Activated T-helper 17 cell treated with anti-CD3 and anti-CD28 coated beads, Interleukin-2, amount 50 U/mL, for 72 hours (primary cell): ENCODE measurements around the gene CFAP46. TPM values are rescaled to one million over a fixed set of nuclear protein-coding genes. Genes with fewer than 3 reads are reported as not detected.
"Not testable (repeated sequence)": the region's sequence is repeated elsewhere in the genome, so short reads cannot be mapped to it uniquely, and the experiment has no call there.

ENCODE experiments used
- ATAC-seq: fragments of 150-1000 bp; cut with Tn5 transposase; replicated peaks from 2 replicates; pipeline ENCODE4 v1.10.0; 2021; ENCODE audit warnings: mild to moderate bottlenecking, moderate library complexity
- H3K27ac Mint-ChIP-seq: one replicate; pipeline ENCODE4 v1.8.0; 2022; ENCODE audit warnings: mixed read lengths
- H3K27me3 Mint-ChIP-seq: one replicate; pipeline ENCODE4 v1.8.0; 2022; ENCODE audit warnings: mixed read lengths
- H3K36me3 Mint-ChIP-seq: one replicate; pipeline ENCODE4 v1.8.0; 2022; ENCODE audit warnings: low read depth, mild to moderate bottlenecking, mixed read lengths
- H3K4me1 Mint-ChIP-seq: one replicate; pipeline ENCODE4 v1.8.0; 2022; ENCODE audit warnings: mixed read lengths
- H3K4me3 Mint-ChIP-seq: one replicate; pipeline ENCODE4 v1.8.0; 2022; ENCODE audit warnings: mild to moderate bottlenecking, mixed read lengths
- H3K9me3 Mint-ChIP-seq: one replicate; pipeline ENCODE4 v1.8.0; 2022; ENCODE audit warnings: mixed read lengths
- total RNA-seq, 2 donors: library from RNA; stranded (reverse); gene quantifications; one replicate each; pipeline ENCODE4 v1.2.3, GENCODE V29; 2022

Gene CFAP46
- total RNA-seq, 2 donors from 2014 or later, result not detected

DNA sequence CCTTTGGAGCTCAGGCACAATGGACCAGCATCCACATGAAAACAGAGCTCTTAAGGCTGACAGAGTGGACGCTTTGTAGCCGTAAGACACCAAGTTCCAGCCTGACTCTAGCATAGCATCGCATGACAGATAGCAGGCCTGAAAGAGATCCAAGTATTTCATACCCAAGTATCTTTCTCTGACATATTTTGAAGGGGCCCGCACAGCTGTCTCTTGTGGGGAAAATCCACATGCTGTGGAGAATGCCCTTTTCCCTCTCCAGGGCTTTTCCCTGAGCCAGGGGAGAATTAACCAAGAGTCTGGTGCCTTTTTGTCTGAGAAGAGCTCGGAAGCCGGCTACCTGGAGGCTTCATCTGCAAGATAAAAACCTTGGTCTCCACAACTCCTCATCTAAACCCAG lies 51.0 kb downstream of the CFAP46 start:
- Mint-ChIP-seq H3K36me3 (no peaks in the 10 kb centered on the region), H3K27ac (no peak overlapping the region), H3K9me3 (no peaks in the 10 kb centered on the region), H3K27me3 (peaks cover 32% of the 10 kb centered on the region), H3K4me1 (no peaks in the 10 kb centered on the region), H3K4me3 (no peak overlapping the region)
- ATAC-seq, result no peak

DNA sequence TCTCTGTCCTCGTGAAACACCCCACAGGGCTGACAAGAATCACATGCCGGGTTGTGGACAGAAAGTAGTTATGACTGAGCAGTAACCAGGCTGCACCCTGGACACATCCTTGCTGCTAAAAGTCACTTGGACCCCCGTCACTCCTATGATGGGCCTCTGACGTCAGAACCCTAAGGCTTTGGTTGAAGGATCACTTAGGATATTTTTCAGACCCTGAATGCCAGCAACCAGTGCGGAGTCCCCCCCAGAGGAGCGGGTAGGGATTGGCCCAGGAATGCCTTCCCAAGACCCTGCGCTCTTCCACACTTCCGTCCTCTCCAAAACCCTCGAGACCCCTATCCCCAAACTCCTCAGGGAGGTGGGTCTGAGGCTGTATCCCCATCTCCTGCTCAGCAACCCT lies 52.1 kb downstream of the CFAP46 start:
- Mint-ChIP-seq H3K27me3 (peaks cover 32% of the 10 kb centered on the region), H3K27ac (no peak overlapping the region), H3K36me3 (no peaks in the 10 kb centered on the region), H3K4me1 (no peaks in the 10 kb centered on the region), H3K4me3 (no peak overlapping the region), H3K9me3 (no peaks in the 10 kb centered on the region)
- no peak for ATAC-seq

DNA sequence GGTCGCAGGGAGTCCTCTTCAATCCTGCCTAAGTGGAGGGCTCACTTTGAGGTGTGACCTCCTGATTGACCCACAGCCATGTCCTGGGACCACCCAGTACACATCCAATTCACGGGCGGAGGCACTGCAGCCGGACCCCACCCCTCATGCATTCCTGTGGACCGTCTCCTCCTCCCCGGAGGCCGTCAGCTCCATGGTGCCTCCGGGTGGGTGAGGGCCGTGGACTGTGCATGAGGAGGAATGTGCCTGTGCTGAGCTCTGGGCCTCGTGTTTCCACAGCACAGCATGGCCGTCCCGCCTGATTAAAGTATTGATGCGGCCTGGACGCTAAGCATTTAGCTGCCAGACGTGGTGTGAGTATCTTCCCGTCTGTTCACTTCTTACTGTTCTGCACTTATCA lies 52.8 kb downstream of the CFAP46 start:
- H3K4me3 Mint-ChIP-seq, result no peak overlapping the region
- H3K27me3 Mint-ChIP-seq, result peaks cover 28% of the 10 kb centered on the region
- no peaks in the 10 kb centered on the region for H3K9me3 Mint-ChIP-seq
- no peaks in the 10 kb centered on the region for H3K36me3 Mint-ChIP-seq
- H3K4me1 Mint-ChIP-seq, result no peaks in the 10 kb centered on the region
- no peak for ATAC-seq
- H3K27ac Mint-ChIP-seq, result no peak overlapping the region

DNA sequence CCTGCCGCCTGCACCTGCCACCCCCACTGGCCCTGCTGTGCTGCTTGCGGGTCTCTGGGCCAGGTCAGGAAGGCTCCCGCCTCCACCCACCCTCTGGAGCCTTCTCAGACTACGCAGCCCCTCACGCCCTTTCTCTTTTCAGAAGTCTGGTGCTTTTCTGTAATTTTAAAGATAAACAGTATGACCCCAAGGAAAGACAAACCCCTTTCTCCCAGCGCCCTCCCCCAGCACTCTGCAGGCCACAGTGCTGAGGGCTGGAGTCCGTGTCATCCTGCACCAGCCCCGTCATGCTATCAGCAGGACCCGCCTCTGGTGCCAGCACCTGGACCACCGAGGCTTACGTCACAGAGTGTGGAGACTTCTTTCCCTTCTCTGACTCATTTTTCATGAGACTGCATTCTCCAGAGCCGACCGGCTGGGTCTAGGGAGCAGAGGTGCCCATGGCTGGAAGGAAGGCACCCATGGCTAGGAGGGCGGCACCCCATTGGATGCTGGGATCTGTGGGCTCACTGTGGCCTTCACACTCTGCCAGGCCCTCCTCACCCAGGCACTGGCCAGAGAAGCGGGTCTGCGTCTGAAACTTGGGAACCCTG lies 53.4 kb downstream of the CFAP46 start:
- Mint-ChIP-seq H3K9me3 (no peaks in the 10 kb centered on the region), H3K4me3 (no peak overlapping the region), H3K4me1 (no peaks in the 10 kb centered on the region), H3K36me3 (no peaks in the 10 kb centered on the region), H3K27me3 (peaks cover 23% of the 10 kb centered on the region), H3K27ac (no peak overlapping the region)
- ATAC-seq, result no peak

DNA sequence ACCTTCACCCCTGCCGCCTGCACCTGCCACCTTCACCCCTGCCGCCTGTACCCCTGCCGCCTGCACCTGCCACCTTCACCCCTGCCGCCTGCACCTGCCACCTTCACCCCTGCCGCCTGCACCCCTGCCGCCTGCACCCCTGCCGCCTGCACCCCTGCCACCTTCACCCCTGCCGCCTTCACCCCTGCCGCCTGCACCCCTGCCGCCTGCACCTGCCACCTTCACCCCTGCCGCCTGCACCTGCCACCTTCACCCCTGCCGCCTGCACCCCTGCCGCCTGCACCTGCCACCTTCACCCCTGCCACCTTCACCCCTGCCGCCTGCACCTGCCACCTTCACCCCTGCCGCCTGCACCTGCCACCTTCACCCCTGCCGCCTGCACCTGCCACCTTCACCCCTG lies 53.9 kb downstream of the CFAP46 start:
- H3K27me3 Mint-ChIP-seq, result peaks cover 18% of the 10 kb centered on the region
- not testable (repeated sequence) for H3K4me3 Mint-ChIP-seq, H3K36me3 Mint-ChIP-seq, H3K27ac Mint-ChIP-seq, ATAC-seq, H3K4me1 Mint-ChIP-seq, H3K9me3 Mint-ChIP-seq

DNA sequence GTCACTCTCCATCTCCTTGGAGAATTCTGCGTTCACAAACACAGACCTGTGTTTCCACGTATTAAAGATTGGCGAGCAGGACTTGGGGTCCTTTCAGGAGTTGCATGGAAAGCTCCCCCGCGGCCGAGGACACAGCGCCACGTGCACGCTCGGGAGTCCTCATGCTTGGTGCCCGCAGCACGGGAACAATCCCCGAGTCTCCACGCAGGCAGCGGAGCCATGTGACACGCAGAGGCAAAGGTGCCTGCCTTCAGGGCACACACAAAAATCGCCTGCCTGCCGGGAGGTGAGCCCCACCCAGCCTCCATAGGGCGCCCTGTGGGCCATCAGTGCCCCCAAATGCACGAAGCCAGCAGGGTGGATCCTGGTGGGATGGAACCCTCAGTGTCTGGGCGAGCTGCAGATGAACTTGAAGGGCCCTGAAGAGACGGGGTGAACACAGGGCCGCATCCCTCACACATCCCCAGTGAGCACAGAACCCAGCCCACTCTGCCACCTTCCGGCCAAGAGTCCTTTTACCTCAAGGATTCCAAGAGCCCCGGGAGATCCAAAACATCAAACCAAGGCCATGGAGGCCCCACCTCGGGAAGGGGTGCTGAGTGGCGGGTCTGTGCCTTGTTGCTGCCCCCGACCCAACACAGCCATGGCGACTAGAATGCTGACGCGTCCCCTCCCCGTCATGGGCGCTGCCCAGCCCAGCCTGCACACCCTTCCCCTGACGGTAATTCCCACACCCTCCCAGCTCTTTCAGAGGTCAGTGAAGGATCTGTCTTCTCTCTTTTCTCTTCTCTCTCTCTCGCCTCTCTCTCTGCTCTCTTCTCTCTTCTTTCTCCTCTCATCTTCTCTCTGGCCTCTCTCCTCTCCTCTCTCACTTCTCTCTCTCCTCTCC lies 55.9 kb downstream of the CFAP46 start:
- Mint-ChIP-seq H3K27me3 (peaks cover 3% of the 10 kb centered on the region), H3K4me1 (no peaks in the 10 kb centered on the region), H3K27ac (no peak overlapping the region), H3K4me3 (no peak overlapping the region), H3K9me3 (no peaks in the 10 kb centered on the region), H3K36me3 (no peaks in the 10 kb centered on the region)
- no peak for ATAC-seq

DNA sequence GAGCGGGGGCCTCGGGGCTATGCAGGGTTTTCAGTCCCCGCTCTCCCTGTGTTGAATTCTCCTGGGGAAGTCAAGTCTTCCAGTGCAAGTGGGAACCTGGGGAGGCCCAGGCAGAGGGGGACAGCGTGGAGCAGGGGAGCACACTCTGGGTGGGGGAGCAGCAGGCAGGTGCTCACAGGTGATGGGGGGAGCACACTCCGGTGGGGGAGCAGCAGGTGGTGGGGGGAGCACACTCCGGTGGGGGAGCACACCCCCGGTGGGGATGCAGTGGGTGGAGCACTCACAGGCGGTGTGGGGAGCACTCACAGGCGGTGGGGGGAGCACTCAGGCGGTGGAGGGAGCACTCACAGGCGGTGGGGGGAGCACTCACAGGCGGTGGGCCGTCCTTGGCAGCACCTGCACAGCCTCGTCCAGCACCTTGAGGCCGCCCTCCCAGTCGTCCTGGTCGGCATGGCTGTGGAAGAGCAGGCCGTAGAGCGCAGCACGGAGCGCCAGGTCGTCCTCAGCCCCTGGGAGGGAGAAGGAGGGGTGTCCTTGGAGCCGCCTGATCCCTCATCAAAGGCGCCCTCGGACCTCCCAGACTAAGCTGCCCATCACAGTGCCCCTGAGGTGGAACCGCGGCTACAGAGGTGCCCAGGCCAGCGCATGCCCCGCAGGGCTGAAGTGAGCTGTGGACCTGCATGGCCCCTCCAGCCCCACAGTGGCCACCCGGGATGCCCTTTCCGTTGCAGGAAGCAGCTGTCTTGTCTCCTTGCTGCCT lies 56.7 kb downstream of the CFAP46 start:
- Mint-ChIP-seq H3K27me3 (peaks cover 3% of the 10 kb centered on the region), H3K36me3 (no peaks in the 10 kb centered on the region), H3K27ac (no peak overlapping the region), H3K4me3 (no peak overlapping the region), H3K4me1 (no peaks in the 10 kb centered on the region), H3K9me3 (no peaks in the 10 kb centered on the region)
- no peak for ATAC-seq

DNA sequence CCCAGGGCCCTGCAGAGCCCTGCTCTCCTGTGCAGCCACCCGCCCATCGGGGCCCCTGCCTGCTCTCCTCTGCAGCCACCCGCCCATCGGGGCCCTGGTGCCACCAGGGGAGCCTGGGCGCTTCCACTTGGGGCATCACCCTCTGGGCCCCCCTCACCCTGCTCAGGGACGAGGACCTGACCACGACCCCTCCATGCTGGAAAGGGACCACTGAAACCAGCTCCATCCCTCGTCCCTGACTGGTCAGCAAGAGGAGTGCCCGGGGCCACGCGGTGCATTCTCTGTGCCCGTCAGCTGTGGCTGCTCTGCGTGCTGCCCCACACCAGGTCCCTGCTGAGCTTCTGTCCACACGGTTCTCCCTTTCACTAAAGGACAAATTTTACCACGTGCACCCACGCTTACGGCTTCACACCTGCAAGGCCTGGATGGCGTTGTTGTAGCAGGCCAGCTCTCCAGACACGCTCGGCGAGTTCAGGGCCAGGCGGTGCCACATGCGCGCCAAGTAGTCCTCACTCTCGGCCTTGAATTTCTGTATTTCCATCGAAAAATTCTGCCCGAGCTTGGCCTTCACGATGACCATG lies 57.6 kb downstream of the CFAP46 start:
- H3K27me3 Mint-ChIP-seq, result peaks cover 3% of the 10 kb centered on the region
- H3K4me1 Mint-ChIP-seq, result no peaks in the 10 kb centered on the region
- no peak for ATAC-seq
- no peak overlapping the region for H3K27ac Mint-ChIP-seq
- no peaks in the 10 kb centered on the region for H3K9me3 Mint-ChIP-seq
- H3K4me3 Mint-ChIP-seq, result no peak overlapping the region
- no peaks in the 10 kb centered on the region for H3K36me3 Mint-ChIP-seq

DNA sequence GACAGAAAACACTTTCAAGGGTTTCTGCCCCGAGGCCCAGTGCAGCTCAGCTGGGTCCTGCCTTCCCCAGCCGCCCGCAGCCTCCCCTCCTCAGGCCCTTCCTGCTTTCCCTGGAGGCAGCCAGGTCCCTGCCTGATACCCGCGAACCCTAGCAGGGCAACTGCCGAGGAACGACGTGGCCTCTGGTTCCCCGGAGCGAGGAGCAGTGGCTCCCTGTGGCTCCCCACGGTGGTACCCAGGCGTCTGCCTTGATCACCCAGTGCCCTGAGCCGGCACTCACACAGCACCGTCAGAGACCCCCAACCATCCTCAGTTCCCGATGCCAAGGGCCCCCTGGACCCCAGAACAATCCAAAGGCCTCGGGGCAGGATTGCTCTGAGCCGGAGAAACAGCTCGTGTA lies 58.3 kb downstream of the CFAP46 start:
- no peaks in the 10 kb centered on the region for H3K4me1 Mint-ChIP-seq
- H3K4me3 Mint-ChIP-seq, result no peak overlapping the region
- ATAC-seq, result no peak

DNA sequence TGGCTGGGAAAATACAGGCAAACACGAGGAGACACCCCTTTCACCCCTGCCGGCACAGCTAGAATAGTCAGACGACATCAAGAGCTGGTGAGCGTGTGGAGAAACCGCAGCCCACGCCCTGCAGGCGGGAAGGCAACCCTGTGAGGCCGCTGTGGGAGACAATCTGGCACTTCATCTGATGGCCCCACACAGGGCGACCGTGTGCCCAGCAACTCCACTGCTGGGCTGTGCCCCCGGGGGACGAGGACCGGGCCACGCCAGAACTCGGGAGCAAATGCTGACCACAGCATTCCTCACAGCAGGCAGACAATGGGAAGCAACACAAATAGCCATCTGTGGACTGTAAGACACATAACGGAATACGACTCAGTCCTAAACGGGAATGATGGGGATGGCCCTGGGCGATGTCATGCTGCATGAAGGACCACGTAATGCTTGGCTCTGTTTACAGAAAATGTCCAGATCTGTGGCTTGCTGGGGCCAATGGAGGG lies 58.9 kb downstream of the CFAP46 start:
- Mint-ChIP-seq H3K9me3 (no peaks in the 10 kb centered on the region), H3K27me3 (peaks cover 3% of the 10 kb centered on the region), H3K27ac (no peak overlapping the region), H3K4me1 (no peaks in the 10 kb centered on the region), H3K36me3 (no peaks in the 10 kb centered on the region), H3K4me3 (no peak overlapping the region)
- no peak for ATAC-seq

More for the DNA sequence above, 58.3 kb downstream of the CFAP46 start:
- Mint-ChIP-seq H3K27me3 (peaks cover 3% of the 10 kb centered on the region), H3K27ac (no peak overlapping the region), H3K36me3 (no peaks in the 10 kb centered on the region), H3K9me3 (no peaks in the 10 kb centered on the region)

DNA sequence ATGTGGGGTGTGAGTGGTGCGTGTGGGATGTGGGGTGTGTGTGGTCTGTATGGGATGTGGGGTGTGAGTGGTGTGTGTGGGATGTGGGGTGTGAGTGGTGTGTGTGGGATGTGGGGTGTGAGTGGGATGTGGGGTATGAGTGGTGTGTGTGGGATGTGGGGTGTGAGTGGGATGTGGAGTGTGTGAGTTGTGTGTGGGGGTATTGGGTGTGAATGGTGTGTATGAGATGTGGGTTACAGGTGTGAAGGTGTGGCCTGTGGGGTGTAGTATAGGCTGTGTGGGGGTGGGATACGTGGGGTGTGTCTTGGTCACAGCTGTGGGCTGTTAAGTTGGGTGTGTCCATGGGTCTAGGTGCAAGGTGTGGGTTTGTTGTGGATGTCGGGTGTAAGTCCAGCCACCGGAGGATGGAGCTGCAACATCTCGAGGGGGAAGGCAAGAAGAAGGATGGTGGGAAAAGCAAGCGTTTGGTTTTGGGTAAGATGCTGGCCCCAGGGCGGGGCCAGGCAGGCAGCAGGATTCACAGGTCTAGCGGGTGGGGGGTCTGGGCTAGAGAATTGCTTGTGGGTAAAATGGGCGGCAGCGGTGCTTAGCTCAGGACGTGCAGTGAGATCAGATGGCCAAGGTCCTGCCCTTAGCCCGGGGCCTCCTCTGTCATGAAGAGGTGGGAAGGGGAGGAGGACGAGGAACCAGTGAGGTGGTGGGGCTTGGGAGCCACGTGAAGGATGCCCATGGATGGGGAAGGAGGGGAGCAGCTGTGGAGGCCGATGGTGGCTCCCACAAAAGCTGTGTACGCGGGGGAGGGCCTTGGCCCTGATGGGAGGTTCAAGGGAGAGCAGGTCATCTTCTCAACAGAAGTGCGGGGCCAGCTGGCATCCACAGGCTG lies 60.1 kb downstream of the CFAP46 start:
- H3K4me3 Mint-ChIP-seq, result no peak overlapping the region
- no peak for ATAC-seq
- H3K9me3 Mint-ChIP-seq, result no peaks in the 10 kb centered on the region
- H3K4me1 Mint-ChIP-seq, result no peaks in the 10 kb centered on the region
- no peaks in the 10 kb centered on the region for H3K36me3 Mint-ChIP-seq
- H3K27ac Mint-ChIP-seq, result no peak overlapping the region
- peaks cover 7% of the 10 kb centered on the region for H3K27me3 Mint-ChIP-seq

DNA sequence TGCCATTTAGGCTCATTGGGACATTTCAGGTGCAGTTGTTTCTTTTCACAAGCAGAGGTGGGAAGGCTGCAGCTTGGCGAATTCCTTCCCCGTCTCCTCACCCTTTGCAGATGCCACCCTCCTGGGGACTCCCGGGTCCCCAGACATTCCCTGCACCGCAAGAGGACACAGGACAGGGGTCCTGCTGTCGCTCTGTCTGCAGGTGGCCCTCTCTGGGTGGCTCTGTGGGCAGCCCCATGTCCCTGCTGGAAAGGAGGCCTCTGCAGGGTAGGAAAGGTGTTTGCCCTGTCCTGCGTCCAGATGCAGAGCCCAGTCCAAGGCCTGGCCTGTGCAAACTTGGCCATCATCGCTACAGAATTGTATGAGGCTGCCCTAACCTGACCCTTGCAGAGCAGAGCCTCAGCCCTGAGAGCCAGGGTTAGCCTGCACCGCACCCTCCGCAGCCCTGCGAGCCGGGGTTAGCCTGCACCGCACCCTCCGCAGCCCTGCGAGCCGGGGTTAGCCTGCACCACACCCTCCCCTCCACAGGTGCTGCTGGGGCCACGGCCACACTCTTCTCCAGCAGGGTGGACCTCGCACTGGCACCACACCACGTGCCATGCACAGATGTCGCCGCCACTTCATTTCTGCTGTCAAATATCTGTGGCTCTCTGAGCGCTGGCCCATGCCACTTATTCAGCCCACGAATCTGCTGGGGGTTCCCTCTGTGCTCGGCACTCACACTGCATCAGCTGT lies 61.0 kb downstream of the CFAP46 start:
- Mint-ChIP-seq H3K9me3 (no peaks in the 10 kb centered on the region), H3K4me3 (no peak overlapping the region), H3K36me3 (no peaks in the 10 kb centered on the region), H3K27me3 (peaks cover 9% of the 10 kb centered on the region), H3K4me1 (no peaks in the 10 kb centered on the region), H3K27ac (no peak overlapping the region)
- no peak for ATAC-seq
